ENCODE data around the gene VPS13D. TPM values are rescaled to one million over a fixed set of nuclear protein-coding genes. Genes with fewer than 3 reads are reported as not detected.

Gene VPS13D
- total RNA-seq, 2 donors from 2014 or later, result 54.0 to 63.3 TPM

DNA sequence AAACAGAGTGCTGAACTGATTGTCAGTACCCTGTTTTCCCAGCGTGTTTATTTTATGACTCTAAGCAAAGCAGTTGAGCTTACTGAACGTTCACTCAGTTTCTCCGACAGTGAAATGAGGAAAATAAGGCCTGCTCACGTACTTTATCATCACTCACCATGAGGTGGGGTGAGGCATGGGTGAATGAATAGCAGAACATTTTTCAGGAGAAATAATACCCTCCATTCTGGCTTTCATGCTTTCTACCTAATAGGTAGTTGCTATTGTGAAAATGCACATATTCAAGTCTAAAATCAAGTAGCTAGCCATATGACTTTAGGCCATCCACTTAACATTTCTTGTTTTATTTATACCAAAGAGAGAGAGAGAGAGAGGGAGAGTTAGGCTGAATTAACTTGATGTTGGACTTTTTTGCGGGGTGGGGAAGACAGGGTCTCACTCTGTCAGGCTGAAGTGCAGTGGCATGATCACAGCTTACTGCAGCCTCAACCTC is 178.2 kb downstream of the VPS13D start:
- no peak for ATAC-seq
- no peaks in the 10 kb centered on the region for H3K27me3 ChIP-seq
- H3K4me1 ChIP-seq, result peaks cover 40% of the 10 kb centered on the region
- intact Hi-C loops (cut with DNase I), result no loop called here
- DNase-seq, result no peak
- peaks cover 0 to 1% of the 10 kb centered on the region in 2 donors for H3K36me3 ChIP-seq (replicated peaks in 1 of 2; ENCODE audit: insufficient read depth in 1 of 2, low read depth in 2 of 2)
- H3K9me3 ChIP-seq, result no peaks in the 10 kb centered on the region
- 29 to 38% methylated on average over 5 of the region's 5 CpGs for WGBS, 2 donors
- peak overlapping the region; percentile 18 to 60 (median 50) for H3K27ac ChIP-seq
- no peak for TF ChIP-seq POLR2A (IDR thresholded peaks at IDR 0.05)
- TF ChIP-seq, protein P1, sequence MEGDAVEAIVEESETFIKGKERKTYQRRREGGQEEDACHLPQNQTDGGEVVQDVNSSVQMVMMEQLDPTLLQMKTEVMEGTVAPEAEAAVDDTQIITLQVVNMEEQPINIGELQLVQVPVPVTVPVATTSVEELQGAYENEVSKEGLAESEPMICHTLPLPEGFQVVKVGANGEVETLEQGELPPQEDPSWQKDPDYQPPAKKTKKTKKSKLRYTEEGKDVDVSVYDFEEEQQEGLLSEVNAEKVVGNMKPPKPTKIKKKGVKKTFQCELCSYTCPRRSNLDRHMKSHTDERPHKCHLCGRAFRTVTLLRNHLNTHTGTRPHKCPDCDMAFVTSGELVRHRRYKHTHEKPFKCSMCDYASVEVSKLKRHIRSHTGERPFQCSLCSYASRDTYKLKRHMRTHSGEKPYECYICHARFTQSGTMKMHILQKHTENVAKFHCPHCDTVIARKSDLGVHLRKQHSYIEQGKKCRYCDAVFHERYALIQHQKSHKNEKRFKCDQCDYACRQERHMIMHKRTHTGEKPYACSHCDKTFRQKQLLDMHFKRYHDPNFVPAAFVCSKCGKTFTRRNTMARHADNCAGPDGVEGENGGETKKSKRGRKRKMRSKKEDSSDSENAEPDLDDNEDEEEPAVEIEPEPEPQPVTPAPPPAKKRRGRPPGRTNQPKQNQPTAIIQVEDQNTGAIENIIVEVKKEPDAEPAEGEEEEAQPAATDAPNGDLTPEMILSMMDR (IDR thresholded peaks at IDR 0.05), result no peak
- no peak overlapping the region for H3K4me3 ChIP-seq

- no peaks in the 10 kb centered on the region for H3K9me3 ChIP-seq
- H3K36me3 ChIP-seq (replicated peaks in 1 of 2; ENCODE audit: insufficient read depth in 1 of 2, low read depth in 2 of 2), result peaks cover 0 to 1% of the 10 kb centered on the region in 2 donors
- no peak overlapping the region for H3K27ac ChIP-seq
- TF ChIP-seq, protein P1 (IDR thresholded peaks at IDR 0.05), result no peak
- TF ChIP-seq POLR2A (IDR thresholded peaks at IDR 0.05), result no peak
- no peaks in the 10 kb centered on the region for H3K27me3 ChIP-seq
- WGBS, 2 donors, result 67 to 70% methylated on average over 1 of the region's 1 CpG
- intact Hi-C loops (cut with DNase I), result no loop called here
- DNase-seq (no peak), ATAC-seq (no peak)
- no peak overlapping the region for H3K4me3 ChIP-seq
- peaks cover 40% of the 10 kb centered on the region for H3K4me1 ChIP-seq
These were observed 178.8 kb downstream of the VPS13D start for GRCh38 chr1:12408662-12409061.

DNA sequence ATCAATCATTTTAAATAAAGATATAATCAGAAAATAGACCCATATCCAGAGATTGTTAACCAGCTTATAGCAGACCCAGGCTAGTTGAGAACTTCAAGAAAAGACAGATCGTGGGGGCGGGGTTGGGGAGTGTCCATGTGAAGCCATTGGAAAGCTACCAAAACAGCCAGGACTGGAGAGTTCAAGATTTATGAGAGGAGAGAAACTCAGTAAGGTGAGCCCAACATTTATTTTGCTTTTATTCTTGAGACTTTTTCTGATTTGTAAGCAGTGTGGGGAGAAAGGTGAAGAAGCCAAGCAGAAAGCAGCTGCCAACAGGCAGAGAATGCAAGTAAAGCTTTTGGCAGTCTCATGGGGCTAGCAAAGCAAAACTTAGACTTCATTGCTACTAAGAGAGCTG is 179.9 kb downstream of the VPS13D start:
- DNase-seq (peak; percentile 29 to 64 (median 34)), ATAC-seq (no peak)

GRCh38 chr1:12410351-12410750 is 180.5 kb downstream of the VPS13D start:
- Histone ChIP-seq H3K4me1 (peaks cover 36% of the 10 kb centered on the region), H3K36me3 (replicated peaks in 1 of 2; ENCODE audit: insufficient read depth in 1 of 2, low read depth in 2 of 2) (no peaks in the 10 kb centered on the region), H3K27me3 (no peaks in the 10 kb centered on the region), H3K9me3 (no peaks in the 10 kb centered on the region), H3K4me3 (no peak overlapping the region), H3K27ac (no peak overlapping the region)
- ATAC-seq (no peak), DNase-seq (no peak)
- intact Hi-C loops (cut with DNase I), result no loop called here
- TF ChIP-seq POLR2A (IDR thresholded peaks at IDR 0.05), result no peak
- TF ChIP-seq, protein P1 (IDR thresholded peaks at IDR 0.05), result no peak

More for the DNA sequence above, 179.9 kb downstream of the VPS13D start:
- no peak for TF ChIP-seq POLR2A (IDR thresholded peaks at IDR 0.05)
- TF ChIP-seq, protein P1 (IDR thresholded peaks at IDR 0.05), result no peak
- H3K4me1 ChIP-seq, result peaks cover 40% of the 10 kb centered on the region
- H3K9me3 ChIP-seq, result no peaks in the 10 kb centered on the region
- H3K4me3 ChIP-seq, result no peak overlapping the region
- no peaks in the 10 kb centered on the region for H3K36me3 ChIP-seq (replicated peaks in 1 of 2; ENCODE audit: insufficient read depth in 1 of 2, low read depth in 2 of 2)
- no peaks in the 10 kb centered on the region for H3K27me3 ChIP-seq
- no peak overlapping the region for H3K27ac ChIP-seq
- WGBS, 2 donors, result 72 to 81% methylated on average over 2 of the region's 2 CpGs
- intact Hi-C loops (cut with DNase I), result no loop called here

GRCh38 chr1:12411098-12411497 is 181.3 kb downstream of the VPS13D start:
- Histone ChIP-seq H3K4me1 (peaks cover 28% of the 10 kb centered on the region), H3K27ac (no peak overlapping the region)
- no peak for ATAC-seq

More at GRCh38 chr1:12411098-12411497, 181.3 kb downstream of the VPS13D start:
- Histone ChIP-seq H3K9me3 (no peaks in the 10 kb centered on the region), H3K27me3 (no peaks in the 10 kb centered on the region), H3K36me3 (replicated peaks in 1 of 2; ENCODE audit: insufficient read depth in 1 of 2, low read depth in 2 of 2) (no peaks in the 10 kb centered on the region), H3K4me3 (no peak overlapping the region)
- TF ChIP-seq, protein P1 (IDR thresholded peaks at IDR 0.05), result no peak
- TF ChIP-seq POLR2A (IDR thresholded peaks at IDR 0.05), result no peak
- intact Hi-C loops (cut with DNase I), result no loop called here
- no peak for DNase-seq
- 96 to 98% methylated on average over 3 of the region's 3 CpGs for WGBS, 2 donors

Data from body of pancreas (tissue), 4 donors.